ENCODE results near the gene UCN2. TPM values are rescaled to one million over a fixed set of nuclear protein-coding genes. Genes with fewer than 3 reads are reported as not detected.

UCN2 gene
- total and polyA plus RNA-seq, 2 of the 4 experiments (the other 2 are of a cell fraction), result 0.54 to 2.7 TPM

- Histone ChIP-seq H3K79me1 (ENCODE audit: low read depth in 1 of 2, low read length in 2 of 2) (peaks cover 27 to 77% of the 10 kb centered on the region in 2 experiments), H4K8ac (ENCODE audit: low read depth in 2 of 2, low read length in 2 of 2) (peak overlapping the region; percentile 85 to 90), H3K9ac (ENCODE audit: low read depth, low read length) (no peak overlapping the region), H3K56ac (ENCODE audit: extremely low read depth, insufficient read depth, low read length) (peak overlapping the region; percentile 76; the same call in 1 of the 2 replicates), H3K4me1 (ENCODE audit: control insufficient read depth, insufficient read depth, low read length) (peaks cover 54% of the 10 kb centered on the region), H3K9me1 (ENCODE audit: insufficient read depth, low read length) (peaks cover 54% of the 10 kb centered on the region), H3K36me3 (ENCODE audit: control insufficient read depth, insufficient read depth, low read length) (peaks cover 46% of the 10 kb centered on the region), H3K4ac (ENCODE audit: low read depth, low read length) (peak overlapping the region; percentile 99), H4K20me1 (ENCODE audit: insufficient read depth, low read length) (peaks cover 19% of the 10 kb centered on the region), H2BK15ac (ENCODE audit: low read depth, low read length) (peak overlapping the region; percentile 97), H4K5ac (ENCODE audit: low read depth, low read length) (peak overlapping the region; percentile 72), H3K14ac (replicated peaks; ENCODE audit: low read depth, low read length) (peak overlapping the region; percentile 76), H3K27me3 (ENCODE audit: control insufficient read depth, insufficient read depth, low read length) (no peaks in the 10 kb centered on the region), H3K18ac (ENCODE audit: low read depth, low read length) (peak overlapping the region; percentile 85), H2AK5ac (ENCODE audit: low read depth, low read length) (peak overlapping the region; percentile 100), H3K4me3 (ENCODE audit: insufficient read depth, low read depth, low read length) (no peak overlapping the region), H3K9me3 (ENCODE audit: control insufficient read depth, insufficient read depth, low read length) (no peaks in the 10 kb centered on the region), H4K91ac (ENCODE audit: insufficient read depth, low read depth, low read length) (peak overlapping the region; percentile 98), H2BK5ac (ENCODE audit: low read depth, low read length, poor library complexity, severe bottlenecking) (peak overlapping the region; percentile 97), H2AK9ac (replicated peaks; ENCODE audit: low read depth, low read length, poor library complexity) (peak overlapping the region; percentile 99), H3K27ac (ENCODE audit: insufficient read depth, low read length) (peak overlapping the region; percentile 94), H2BK20ac (ENCODE audit: low read depth, low read length) (peak overlapping the region; percentile 99), H3K23ac (ENCODE audit: low read depth, low read length) (peak overlapping the region; percentile 28), H2AFZ (replicated peaks; ENCODE audit: low read length, poor library complexity) (peak overlapping the region; percentile 14), H3K4me2 (ENCODE audit: low read depth, low read length) (no peak overlapping the region), H2BK120ac (ENCODE audit: low read depth, low read length) (peak overlapping the region; percentile 85)
- DNase-seq (no peak), ATAC-seq (ENCODE audit: low read depth) (no peak)
- CTCF ChIA-PET, result interaction anchor here (0.9 to 1.0 kb wide), 2 partner anchors 12 to 38 kb away, joined by 3 to 4 read pairs; partner anchors contain the start of gene UQCRC1
- no peak for TF ChIP-seq RFX5 (IDR thresholded peaks at IDR 0.05; ENCODE audit: low read depth, low read length)
- no peak for TF ChIP-seq MAFK (IDR thresholded peaks at IDR 0.05; ENCODE audit: low read depth, low read length)
- no peak for TF ChIP-seq POLR2A (IDR thresholded peaks at IDR 0.05; ENCODE audit: low read depth, low read length)
- TF ChIP-seq CHD1 (IDR thresholded peaks at IDR 0.05; ENCODE audit: low read depth, low read length), result no peak
- TF ChIP-seq BHLHE40 (IDR thresholded peaks at IDR 0.05; ENCODE audit: low read depth, low read length), result no peak
- no peak for TF ChIP-seq CEBPB (IDR thresholded peaks at IDR 0.05; ENCODE audit: low read depth, low read length)
- TF ChIP-seq, protein P1, sequence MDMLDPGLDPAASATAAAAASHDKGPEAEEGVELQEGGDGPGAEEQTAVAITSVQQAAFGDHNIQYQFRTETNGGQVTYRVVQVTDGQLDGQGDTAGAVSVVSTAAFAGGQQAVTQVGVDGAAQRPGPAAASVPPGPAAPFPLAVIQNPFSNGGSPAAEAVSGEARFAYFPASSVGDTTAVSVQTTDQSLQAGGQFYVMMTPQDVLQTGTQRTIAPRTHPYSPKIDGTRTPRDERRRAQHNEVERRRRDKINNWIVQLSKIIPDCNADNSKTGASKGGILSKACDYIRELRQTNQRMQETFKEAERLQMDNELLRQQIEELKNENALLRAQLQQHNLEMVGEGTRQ (IDR thresholded peaks at IDR 0.05; ENCODE audit: low read depth, low read length), result no peak
- dilution Hi-C loops (cut with HindIII; ENCODE audit: low sequenced_read_pairs, unreplicated experiment), result no loop called here
- intact Hi-C loops (cut with micrococcal nuclease), result no loop called here
- POLR2A ChIA-PET (ENCODE audit: unreplicated experiment), result interaction anchor here (0.6 kb wide), 1 partner anchor 65 kb away, joined by 18 read pairs; the partner anchor contains the start of gene CELSR3
- in situ Hi-C loops (cut with MboI; ENCODE audit: low sequenced_read_pairs), result no loop called here
- no TSS peak for BruUV-seq (replicated peaks)
- 90% methylated on average over 2 of the region's 6 CpGs; no CpG with 5 or more reads in 1 of the 2 experiments for WGBS, 2 experiments (ENCODE audit: extremely low coverage in 2 of 2, insufficient read length in 1 of 2)
Measured at GRCh38 chr3:48597408-48597800, 33.8 kb upstream of the UCN2 start.
